NCI-H146 treated with DMSO at 0.1 percent for 48 hours (cell line): ENCODE measurements around the gene TSPAN32.
A peak's percentile ranks its signal among the peaks of the same experiment; 100 is the strongest.
"Not testable (repeated sequence)": the region's sequence is repeated elsewhere in the genome, so short reads cannot be mapped to it uniquely, and the experiment has no call there.

ENCODE experiments used
- DNase-seq: peaks from one replicate; lab custom pipeline; 2025; ENCODE audit not compliant: unreplicated experiment; lab: John Stamatoyannopoulos, UW

The TSPAN32 gene

GRCh38 chr11:2267306-2267850 is 34.4 kb upstream of the TSPAN32 start:
- no peak for DNase-seq

- DNase-seq: no peak
These were observed 33.7 kb upstream of the TSPAN32 start for GRCh38 chr11:2267851-2268728.

GRCh38 chr11:2268729-2269600 is 32.8 kb upstream of the TSPAN32 start:
- DNase-seq: no peak

DNA sequence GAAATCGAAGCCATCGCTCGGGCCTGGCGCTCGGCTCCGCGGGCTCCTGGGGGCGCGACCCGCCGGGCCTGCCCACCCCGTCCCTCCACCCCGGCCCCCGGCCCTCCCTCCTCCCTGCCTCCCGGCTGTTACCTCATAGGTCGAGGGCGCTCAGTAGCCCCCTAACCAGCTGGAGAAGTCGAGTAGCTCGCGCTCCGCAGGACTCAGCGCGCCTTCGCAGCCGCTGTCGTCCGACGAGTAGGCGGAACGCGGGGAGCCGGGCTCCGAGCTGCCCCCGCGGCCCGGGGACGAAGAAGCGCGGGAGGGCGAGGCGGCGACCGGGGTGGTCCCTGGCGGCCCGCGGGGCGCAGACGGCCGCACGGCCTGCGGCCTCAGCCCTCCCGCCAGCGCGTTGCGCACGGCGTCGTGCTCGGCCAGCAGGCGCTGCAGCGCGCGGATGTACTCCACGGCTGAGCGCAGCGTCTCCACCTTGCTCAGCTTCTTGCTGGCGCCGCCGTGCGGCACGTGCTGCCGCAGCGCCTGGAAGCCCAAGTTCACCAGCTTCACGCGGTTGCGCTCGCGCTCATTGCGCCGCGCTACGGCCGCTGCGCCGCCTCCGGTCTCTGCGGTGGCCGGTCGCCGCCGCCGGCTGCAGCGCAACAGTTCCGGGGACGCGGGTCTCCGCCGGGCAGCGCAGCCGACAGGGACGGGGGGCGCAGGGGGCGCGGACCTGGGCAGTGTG is 32.1 kb upstream of the TSPAN32 start:
- no peak for DNase-seq

DNA sequence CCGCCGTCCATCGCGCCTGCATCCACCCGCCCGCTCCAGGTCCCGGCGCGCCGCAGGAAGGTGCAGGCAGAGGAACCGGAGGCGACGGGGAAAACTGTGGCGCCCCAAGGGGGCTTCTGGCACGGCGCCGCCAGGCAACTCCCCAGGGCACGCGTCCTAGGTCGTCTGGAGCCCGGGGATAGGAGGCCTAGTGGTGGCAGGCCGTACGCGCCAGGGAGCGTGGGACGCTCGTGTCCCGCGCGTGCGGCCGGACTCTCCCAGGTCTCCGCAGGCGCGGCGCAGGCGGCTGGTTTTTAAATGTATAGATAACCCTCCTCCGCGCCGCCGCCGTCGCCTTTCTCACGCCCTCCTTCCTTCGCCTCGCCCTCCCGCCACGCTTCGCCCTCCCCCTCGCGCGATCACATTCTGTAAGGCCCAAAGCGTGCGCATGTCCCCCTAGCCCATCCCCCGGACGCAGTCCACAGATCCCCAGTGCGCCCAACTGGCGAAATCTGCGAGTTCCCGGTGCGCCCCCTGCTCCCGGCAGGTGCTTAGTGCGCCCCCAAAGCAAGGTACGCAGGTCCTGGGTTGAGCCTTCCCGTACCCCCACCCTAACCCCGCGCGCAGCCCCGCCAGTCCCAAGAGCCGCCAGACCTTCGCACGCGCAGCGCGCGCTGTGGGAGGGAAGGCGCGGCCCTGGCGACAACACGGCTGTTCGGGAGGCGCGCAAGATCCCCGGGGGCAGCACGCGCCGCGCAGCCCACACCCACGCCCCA is 31.3 kb upstream of the TSPAN32 start, which contains the start of gene ASCL2:
ASCL2 (minus strand) TSS at position 267 of the 755 bp plus-strand sequence; CDS start at position 11, 256 bp downstream.
- no peak for DNase-seq

DNA sequence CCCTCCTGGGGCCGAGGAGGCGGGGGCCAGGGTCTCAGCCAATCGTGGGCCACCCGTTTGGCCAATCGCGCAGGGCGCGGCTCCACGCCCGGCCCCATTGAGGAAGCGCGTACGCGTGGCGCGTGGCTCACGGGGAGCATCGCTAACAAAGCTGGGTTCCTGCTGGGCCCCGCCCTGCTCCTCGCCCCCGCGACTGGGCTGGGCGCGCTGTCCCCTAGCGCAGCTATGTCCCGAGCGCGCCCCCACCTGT is 30.8 kb upstream of the TSPAN32 start:
- DNase-seq: no peak

DNA sequence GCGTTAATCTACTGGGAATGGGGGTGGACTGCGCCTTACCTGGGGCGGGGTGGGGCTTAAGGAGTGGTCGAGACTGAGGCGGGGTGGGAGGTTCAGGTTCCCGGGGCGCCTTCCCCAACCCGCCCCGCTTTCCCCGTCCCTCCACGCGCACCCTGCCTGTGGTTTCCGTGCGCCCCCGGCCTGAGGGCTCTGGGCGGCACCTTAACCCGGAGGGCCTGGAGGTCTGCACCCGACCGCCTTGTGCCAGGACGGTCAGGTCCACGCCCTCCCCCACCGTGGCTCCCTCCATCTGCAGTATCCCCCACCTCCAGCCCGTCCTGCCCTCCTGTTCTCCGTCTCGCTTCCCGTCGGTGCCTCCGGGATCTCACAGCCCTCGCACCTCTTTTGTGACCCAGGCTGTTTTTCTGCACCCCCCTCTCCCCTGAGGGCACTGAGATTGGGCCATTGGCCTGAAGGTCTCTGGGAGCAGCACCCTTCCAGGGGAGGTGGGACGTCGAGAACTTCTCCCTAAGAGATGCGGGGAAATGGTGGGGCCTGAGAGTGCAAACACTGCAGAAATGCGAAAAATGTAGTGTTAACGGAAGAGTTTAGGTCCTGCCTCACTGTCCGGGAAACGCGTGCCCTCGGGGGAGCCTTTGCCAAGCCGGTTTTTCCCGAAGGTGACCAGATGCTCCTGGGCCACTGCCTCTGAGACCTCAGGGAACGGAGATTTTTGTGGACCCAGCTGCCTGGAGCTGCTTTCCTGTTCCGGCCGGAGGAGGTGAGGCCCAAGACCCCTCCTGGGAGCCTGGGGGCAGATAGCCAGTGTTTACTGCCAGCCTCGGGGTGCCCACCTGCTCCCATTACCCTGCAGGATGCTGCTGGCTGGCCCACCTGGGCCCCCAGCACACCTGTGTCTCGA is 30.2 kb upstream of the TSPAN32 start:
- peak; percentile 10 for DNase-seq

DNA sequence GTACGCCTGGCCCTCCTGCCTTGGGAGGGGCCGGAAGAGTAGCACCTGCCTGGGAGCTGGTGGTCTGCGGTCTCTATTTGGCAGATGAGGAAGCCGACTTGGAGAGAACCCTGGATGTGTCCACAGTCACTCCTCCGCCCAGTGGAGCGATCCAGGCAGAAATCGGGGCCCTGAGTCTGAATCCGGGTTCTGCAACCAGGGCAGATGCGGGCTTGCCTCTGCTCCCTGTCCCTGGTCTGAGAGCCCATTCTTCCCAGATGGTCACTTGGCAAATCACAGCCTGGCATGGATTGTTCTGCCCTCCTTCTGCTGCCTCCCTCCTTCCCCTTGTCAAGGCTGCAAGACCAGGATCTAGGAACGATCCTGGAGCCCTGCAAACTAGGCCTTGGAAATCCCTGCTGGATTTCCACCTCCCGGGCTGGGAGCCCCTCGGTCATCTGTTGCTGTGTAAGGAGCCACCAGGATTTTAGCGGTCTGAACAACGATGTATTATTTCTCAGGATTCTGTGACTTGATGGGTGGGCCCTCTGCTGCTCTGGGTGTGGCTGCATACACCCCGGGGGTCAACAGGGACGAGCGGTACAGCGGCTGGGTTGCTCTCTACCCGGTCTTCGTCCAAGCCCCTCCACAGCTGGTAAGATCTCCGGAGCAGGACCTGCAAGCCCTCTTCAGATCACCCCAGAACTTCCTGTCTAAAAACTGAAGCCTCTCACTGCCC is 29.4 kb upstream of the TSPAN32 start:
- DNase-seq: no peak

GRCh38 chr11:2272946-2273280 is 28.9 kb upstream of the TSPAN32 start:
- DNase-seq: no peak

- no peak for DNase-seq
These were observed 28.5 kb upstream of the TSPAN32 start for GRCh38 chr11:2273311-2273710.

GRCh38 chr11:2273771-2274170 is 28.0 kb upstream of the TSPAN32 start:
- no peak for DNase-seq

DNA sequence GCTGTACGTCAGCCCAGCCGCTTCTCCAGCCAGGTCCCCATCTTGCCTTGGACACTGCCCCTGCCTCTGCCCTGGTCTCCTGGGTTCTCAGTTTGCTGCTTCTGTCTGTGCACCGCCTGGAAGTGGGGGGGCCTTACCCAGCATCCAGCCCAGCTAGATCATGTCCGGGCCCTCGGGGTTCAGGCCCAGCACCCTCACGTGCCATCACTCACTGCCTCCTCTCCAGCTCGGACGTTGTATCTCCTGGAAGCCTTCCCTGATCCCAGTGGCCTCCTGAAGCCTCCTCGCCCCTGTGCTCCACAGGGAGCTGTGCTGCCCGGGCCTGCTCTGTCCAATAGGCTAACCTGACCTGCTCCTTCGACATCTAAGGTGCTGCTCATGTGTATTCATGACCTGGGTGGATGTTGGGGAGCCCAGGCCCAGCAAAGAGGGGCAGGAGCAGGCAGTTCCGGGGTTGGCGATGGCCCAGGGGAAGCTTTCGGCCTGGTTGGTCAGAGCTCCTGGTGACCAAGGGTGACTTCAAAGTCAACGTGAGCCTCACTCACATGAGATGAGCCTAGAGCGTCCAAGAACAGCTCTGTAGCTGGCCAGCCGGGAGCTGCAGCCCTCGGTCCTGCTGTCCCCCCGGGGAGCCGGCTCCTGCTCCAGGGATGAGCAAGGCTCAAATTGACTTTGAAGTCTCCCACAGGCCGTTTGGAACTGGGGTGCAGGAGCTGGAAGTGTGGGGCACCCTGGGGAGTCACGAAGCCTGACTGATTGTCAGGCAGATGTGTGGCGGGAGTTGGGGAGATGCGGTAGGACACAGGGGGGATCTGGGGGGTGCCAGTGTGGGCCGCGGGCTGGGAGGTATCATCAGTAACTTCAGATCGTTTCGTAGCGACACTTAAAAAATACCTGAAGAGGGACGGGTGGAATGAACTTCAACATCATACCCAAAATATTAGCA is 26.2 kb upstream of the TSPAN32 start:
- no peak for DNase-seq

GRCh38 chr11:2276280-2277007 is 25.4 kb upstream of the TSPAN32 start:
- no peak for DNase-seq

DNA sequence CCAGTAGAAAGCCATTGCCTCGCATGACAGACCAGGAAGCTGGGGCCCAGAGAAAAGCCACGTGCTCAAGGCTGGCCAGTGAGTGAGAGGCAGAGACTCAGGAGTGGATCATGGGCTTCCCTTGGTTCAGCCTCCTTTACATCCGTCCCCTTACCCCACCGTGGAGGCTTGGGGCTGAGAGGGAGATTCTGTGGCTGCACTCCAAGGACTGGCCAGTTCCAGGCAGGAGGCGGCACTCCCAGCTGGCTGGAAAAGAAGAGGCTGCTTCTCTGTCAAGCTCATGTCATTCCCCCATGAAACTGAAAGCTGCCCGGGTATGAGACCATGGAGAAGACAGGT is 24.8 kb upstream of the TSPAN32 start:
- DNase-seq: no peak

DNA sequence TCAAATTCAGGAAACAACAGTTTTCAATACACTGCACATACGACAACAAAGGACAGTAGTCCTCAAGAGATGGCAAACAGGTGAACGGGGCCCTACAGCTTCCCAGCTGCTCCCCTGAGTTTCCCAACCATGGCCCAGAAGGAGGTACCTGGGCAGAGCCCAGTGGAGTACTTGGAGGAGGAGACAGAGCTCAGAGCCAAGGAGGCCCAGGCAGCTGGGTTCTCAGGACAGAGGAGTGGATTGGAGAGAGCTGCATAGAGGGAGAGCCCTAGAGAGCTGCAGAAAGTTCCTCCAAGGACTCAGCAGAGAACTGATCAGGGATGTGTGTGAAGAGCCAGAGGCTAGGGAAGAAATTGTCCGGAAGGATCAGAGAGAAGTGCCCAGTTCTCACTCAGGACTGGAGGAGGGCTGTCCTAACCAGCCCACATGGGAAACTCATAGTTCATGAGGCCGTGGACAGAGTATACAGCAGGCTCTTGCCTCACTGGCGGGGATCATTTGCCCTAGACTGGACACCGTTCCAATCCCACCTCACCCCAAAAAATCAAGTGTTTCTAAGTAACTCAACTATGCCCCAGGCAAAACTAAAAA is 23.8 kb upstream of the TSPAN32 start:
- DNase-seq: no peak

DNA sequence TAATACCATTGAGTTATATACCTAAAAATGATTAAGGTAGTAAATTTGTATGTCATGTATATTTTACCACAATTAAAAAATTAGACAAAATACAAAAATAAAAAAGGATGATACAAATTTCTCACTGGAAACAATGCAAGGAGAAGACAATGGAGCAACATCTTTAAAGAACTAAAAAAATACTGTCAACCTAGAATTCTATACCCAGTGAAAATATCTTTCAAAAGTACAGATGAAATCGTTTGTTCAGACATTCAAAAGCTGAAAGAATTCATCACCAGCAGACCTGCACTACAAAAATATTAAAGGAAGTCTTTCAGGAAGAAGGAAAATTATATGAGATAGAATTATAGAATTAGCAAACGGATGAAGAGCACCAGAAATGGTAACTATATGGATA is 21.6 kb upstream of the TSPAN32 start:
- no peak for DNase-seq

DNA sequence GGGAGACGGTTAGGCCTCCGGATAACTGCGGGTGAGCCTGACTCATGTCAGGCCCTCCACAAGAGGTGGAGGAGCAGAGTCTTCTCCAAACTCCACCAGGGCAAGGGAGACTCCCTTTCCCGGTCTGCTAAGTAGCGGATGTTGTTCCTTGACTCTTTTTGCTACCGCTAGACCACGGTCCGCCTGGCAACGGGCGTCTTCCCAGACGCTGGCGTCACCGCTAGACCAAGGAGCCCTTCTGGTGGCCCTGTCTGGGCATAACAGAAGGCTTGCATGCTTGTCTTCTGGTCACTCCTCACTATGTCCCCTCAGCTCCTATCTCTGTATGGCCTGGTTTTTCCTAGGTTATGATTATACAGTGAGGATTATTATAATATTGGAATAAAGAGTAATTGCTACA is 15.5 kb upstream of the TSPAN32 start:
- DNase-seq: not testable (repeated sequence)
